ENCODE measurements around the gene FAM240A.
"Not testable (repeated sequence)": the region's sequence is repeated elsewhere in the genome, so short reads cannot be mapped to it uniquely, and the experiment has no call there.

FAM240A gene

GRCh38 chr3:46587268-46587667 is 25.1 kb upstream of the FAM240A start:
- not testable (repeated sequence) for DNase-seq

DNA sequence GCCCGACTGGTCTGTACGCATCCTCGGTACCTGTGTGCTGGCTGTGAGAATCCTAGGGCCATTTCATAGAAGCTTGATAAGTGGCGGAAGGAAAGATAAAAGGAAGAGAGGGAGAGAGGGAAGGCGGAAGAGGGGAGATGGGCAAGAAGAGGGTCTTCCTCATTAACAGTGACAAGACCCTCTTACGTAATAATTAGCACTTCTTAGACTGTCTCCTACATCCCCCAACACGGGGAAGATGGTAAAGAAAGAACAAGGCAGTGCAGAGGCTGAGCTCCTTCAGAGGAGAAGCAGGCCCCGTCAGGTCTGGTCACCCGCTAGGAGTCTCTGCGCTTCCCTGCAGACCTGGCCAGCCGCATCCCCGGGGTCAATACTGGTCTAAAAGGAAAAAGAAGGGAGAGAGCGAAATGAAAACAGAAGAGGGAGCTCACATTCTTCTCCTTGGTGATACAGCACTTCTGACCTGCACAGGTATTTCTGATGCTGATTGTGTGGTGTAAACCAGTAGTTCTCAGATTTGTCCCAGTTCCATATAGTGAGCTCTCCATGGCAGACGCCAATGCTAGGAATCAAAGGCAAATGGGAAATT is 19.0 kb upstream of the FAM240A start:
- DNase-seq, result no peak

GRCh38 chr3:46593979-46594378 is 18.3 kb upstream of the FAM240A start:
- DNase-seq, result no peak

DNA sequence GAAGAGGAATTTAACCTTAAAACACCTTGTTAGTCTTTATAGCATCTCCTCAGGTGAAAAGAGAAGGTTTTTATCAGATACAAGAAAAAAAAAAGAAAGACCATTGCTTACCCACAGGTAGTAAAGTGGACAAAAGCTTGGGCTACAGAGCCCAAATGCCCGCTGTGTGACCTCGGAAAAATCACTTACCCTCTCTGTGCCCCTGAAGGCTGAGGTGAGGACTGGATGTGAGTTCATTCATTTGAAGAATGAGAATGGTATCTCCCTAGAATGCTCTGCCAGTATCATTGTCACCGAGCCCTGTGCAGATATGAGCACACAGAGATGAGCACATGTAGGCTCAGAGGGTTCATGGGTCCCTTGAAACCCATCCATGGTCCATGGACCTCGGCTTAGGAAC is 17.6 kb upstream of the FAM240A start:
- no peak for DNase-seq

DNA sequence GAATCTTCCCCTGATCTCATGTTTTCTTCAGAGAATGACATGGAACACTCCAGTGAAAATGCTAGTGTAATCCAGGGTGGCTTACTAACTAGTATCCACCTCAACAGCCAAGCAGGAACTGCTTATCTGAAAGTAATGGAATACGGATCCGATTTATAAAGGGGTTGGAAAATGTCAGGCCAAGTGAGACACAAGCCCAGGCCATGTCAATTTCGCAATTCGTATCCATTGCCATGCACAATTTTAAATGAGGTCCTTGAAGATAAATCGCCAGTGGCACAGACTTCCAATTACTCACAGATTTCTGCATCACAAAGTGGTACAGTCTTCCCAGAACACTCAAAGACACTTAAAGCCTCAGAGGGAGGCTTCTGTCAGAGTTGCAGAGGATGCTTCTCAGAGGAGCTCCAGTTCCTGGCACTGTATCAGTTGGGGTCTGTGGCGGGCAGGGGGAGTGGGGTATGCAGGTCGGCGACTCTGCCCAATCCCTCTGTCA is 16.5 kb upstream of the FAM240A start:
- no peak for DNase-seq

DNA sequence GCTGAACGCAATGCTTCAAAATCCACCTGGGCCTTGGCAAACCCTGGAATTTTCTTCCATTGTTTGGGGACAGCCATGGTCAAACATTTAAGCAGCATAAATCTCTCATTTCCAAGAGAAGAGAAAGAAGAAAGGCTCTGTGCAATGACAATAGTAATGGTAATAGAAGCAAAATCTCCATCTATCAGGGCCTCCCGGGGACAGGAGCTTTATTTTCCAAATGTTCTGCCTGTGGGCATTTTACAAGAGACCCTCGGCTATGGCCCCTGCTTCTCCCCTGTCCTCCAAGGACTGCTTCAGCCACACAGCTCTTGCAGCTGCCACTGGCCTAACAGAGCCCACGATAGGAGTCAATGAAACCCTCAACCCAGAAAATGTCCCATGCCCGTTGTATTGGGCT is 12.7 kb upstream of the FAM240A start:
- DNase-seq, result no peak

DNA sequence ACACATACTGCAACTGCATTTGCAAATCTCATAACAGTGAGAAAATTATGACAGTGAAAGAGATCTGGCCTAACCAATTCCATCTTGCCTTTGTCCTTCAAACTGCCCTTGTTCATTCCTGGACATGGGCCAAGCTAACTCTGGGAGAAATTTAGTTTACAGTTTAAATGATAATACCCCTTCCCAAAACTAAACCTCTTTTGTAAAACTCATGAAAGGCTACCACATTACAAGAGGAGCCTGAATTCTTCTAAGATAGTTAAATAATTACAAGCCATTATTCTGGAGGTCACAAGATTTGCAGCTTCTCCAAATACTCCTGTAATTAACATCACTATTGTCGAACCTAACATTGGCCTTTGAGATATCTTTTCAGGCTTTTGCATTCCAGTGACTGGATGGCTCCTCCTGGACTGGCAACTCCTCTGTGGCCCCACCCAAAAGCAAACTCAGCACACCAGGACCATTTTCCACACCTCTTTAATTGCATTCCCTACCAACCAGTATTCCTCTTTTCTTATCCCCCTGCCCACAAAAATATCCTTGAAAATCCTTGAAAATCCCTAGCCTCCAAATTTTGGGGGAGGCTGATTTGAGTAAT is 8.8 kb upstream of the FAM240A start:
- no peak for DNase-seq

DNA sequence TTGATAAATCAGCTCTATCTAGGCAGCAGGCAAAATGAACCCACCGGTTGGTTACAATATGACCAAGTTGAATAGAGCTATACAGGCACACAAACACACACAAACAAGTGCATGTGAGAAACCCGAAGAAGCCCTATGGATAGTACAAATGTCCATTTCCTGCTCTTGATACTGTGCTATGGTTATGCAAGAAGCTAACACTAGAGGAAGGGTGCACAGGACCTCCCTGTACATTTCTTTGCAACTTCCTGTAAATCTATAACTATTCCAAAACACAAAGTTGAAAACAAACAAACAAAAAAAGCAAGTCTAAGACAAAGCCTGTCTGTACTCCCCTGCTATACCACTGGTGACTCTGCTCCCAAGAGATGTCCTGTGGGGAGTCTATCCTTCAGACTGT is 8.2 kb upstream of the FAM240A start:
- DNase-seq, result no peak

DNA sequence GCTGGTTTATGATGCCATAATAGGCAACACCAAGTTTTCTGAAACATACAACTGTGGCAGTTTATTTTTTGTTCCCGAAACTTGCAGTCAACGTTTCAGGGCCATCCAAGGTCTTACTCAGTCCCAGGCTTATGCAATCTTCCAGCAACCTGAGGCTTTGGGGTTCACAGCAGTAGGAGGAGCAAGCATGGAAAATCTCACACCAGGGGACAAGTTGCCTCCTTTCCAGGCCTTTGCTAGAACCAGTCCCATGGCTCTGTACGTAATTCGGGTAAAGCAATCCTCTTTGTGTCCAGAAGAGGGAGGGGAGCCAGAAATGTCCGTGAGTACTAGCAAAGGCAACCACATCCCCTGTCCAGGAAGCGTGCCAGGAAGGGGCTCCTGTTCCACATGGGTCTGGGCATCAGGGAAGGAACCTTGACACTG is 4.7 kb upstream of the FAM240A start:
- DNase-seq, result no peak

GRCh38 chr3:46609212-46609721 is 3.1 kb upstream of the FAM240A start:
- DNase-seq, result no peak

- no peak for DNase-seq
Observed at GRCh38 chr3:46609944-46610722, 2.2 kb upstream of the FAM240A start.

DNA sequence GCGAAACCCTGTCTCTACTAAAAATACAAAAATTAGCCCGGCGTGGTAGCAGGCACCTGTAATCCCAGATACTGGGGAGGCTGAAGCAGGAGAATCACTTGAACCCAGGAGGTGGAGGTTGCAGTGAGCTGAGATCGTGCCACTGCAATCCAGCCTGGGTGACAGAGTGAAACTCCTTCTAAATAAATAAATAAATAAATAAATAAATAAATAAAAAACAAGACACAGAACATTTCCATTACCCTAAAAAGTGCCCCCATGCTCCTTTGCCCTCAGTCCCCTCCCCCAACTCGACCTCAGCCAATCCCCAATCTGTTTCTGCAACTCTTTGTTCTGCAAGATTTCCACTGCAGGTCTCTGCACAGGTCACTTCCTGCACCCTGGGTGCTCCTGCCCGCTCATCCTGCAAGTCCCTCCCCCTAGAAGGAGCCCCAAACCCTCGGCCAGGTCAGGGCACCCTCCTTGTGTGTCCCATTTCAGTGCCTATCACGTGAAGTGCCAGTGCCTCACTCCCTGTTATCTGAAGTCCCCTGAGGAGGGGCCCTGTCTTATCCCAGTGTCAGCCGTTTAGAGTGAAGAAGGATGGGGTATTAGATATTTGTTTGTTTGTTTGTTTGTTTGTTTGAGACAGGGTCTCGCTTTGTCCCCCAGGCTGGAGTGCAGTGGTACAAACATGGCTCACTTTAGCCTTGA is 1.1 kb downstream of the FAM240A start:
- DNase-seq, result no peak

DNA sequence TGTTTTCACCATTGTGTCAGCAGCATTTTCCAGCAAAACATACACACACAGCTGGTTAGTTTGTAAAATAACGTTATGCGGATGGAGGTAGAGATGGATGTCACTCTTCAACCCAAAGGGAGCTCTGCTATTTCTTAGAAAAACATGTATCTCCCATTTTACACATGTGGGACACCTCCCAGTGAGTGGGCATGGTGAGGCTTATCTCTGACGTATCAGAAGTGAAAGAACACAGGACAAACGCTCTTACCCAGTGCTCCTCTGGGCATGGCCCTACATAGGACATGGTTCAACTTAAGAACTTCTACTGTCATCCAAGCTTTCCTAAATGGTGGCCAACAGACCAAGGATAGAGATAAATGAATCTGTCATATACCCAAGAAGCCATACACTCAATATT is 2.1 kb downstream of the FAM240A start:
- no peak for DNase-seq

GRCh38 chr3:46615050-46615775 is 2.9 kb downstream of the FAM240A start:
- no peak for DNase-seq

DNA sequence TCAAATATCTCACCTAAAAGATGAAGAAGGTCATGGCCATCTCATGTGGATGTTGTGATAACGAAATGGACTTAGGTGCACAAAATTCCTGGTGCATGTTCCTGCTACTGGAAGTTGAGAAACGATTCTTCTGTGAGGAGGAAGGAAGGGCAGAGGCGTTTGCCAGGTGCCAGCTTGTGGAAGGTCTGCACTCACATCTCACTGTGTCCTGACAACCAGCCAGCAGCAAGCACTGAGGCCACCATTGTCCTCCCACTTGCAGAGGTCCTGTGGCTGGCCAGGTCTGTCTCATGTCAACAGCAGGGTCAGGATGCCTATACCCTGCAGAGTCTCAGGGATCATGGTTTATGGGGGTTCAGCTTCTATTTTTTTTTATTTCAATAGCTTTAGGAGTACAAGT is 3.7 kb downstream of the FAM240A start:
- DNase-seq, result no peak

DNA sequence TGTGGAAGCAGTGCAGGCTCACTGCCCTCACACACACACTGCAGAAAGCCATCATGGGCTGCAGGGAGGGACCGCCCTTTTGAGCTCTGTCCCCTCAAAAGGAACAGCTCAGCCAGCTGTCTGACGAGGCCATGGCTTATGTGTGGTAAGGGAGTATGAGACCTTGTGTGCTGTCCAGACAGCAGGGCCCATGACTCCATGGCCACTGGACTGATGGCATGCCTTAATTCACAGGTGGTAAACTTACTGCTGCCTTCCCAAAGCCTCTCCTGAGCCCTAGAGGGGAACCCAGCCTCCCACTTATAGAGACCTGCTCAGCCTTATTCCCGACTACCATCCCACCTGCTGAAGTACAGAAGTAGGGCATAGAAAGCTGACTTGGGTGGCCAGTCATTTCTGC is 5.6 kb downstream of the FAM240A start:
- no peak for DNase-seq

GRCh38 chr3:46619845-46620778 is 7.8 kb downstream of the FAM240A start:
- no peak for DNase-seq

DNA sequence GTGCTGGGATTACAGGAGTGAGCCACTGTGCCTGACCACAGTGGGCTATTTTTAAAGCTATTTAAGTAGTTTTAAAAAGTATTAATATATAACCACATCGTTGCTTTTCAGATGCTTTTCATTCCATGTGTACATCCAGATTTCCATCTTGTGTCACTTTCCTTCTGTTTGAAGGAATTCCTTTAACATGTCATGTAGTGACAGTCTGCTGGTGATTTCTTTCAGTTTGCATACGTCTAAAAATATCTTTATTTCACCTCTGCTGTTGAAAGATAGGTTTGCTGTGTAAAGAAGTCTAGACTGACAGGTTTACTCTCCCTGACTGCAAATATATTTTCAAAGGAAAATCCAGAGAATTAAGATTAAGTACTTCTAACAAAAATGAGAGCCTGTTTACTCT is 12.2 kb downstream of the FAM240A start:
- DNase-seq, result no peak

DNA sequence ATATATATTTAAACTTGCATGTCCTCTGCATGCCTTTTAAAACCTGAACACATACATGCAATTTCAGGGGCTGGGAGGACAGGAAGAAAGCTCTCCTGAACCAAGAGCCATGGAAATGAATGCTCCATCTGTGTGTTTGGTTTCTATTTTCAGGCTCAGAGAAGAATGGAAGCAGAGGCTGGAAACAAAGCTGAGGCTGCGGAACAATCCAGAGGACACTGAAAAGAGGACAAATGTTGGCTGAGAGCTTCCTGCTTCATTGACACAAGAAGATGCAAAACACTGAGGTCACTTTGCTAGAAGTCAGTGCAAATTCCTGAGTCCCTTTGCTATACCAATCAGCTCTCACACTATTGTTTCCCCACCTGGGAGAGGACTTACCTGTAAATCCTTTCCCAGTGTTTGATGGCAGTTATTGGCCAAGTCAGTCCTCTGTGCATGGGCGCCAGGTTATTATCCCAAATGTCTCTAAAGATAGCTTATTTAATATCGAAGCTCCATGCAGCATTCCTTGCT is 12.7 kb downstream of the FAM240A start:
- DNase-seq, result no peak

GRCh38 chr3:46626039-46626438 is 13.7 kb downstream of the FAM240A start:
- DNase-seq, result no peak

- DNase-seq, result no peak
Observed at GRCh38 chr3:46627078-46627477, 14.8 kb downstream of the FAM240A start.

Measured in activated CD4-positive, alpha-beta T cell treated with anti-CD3 and anti-CD28 coated beads, Interleukin-2, amount 50 U/mL, for 16 hours (primary cell).